ENCODE results near the gene PRKN.

The PRKN gene

GRCh38 chr6:161303628-161304340 lies 1423.8 kb downstream of the PRKN start:
- H3K27me3 ChIP-seq (ENCODE audit: low read depth, low read length), result no peaks in the 10 kb centered on the region
- no peak overlapping the region for H2AFZ ChIP-seq (ENCODE audit: low read depth, low read length)
- no peak overlapping the region for H3K27ac ChIP-seq (ENCODE audit: low read length)
- no peaks in the 10 kb centered on the region for H3K36me3 ChIP-seq (replicated peaks; ENCODE audit: low read depth, low read length)
- no peaks in the 10 kb centered on the region for H3K79me2 ChIP-seq (ENCODE audit: low read length)
- TF ChIP-seq, protein P1, sequence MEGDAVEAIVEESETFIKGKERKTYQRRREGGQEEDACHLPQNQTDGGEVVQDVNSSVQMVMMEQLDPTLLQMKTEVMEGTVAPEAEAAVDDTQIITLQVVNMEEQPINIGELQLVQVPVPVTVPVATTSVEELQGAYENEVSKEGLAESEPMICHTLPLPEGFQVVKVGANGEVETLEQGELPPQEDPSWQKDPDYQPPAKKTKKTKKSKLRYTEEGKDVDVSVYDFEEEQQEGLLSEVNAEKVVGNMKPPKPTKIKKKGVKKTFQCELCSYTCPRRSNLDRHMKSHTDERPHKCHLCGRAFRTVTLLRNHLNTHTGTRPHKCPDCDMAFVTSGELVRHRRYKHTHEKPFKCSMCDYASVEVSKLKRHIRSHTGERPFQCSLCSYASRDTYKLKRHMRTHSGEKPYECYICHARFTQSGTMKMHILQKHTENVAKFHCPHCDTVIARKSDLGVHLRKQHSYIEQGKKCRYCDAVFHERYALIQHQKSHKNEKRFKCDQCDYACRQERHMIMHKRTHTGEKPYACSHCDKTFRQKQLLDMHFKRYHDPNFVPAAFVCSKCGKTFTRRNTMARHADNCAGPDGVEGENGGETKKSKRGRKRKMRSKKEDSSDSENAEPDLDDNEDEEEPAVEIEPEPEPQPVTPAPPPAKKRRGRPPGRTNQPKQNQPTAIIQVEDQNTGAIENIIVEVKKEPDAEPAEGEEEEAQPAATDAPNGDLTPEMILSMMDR (IDR thresholded peaks at IDR 0.05; ENCODE audit: low read depth, low read length), result no peak
- no peak for TF ChIP-seq EZH2phosphoT487 (IDR thresholded peaks at IDR 0.05; ENCODE audit: low read depth)
- no peak overlapping the region for H3K9ac ChIP-seq (ENCODE audit: low read length)
- H3K4me3 ChIP-seq (ENCODE audit: low read length), result no peak overlapping the region
- H3K4me2 ChIP-seq (ENCODE audit: low read length), result no peak overlapping the region
- no peaks in the 10 kb centered on the region for H4K20me1 ChIP-seq (ENCODE audit: insufficient read depth, low read length)
- H3K4me1 ChIP-seq (ENCODE audit: low read length), result no peaks in the 10 kb centered on the region
- H3K9me3 ChIP-seq (ENCODE audit: insufficient read depth, low read length), result no peaks in the 10 kb centered on the region

DNA sequence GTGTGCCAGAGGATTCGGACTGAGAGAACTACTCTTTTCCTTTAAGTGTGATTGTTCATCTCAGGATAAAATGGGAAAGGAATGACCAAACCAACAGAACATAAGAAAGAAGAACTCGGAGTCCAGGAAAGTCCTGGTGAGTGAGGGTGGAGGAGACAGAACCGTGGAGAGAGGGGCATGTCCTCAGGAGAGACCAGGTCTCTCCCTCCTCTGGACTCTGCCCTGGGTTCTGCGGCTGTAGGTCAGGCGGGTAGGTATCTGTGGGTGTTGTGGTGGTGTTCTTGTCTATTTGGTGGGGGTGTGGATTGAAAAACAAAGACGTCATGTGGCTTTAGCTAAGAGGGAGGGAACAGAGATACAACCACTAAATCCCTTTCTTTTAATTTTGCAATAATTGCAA lies 1424.6 kb downstream of the PRKN start:
- H2AFZ ChIP-seq (ENCODE audit: low read depth, low read length), result no peak overlapping the region
- no peaks in the 10 kb centered on the region for H3K36me3 ChIP-seq (replicated peaks; ENCODE audit: low read depth, low read length)
- H3K4me2 ChIP-seq (ENCODE audit: low read length), result no peak overlapping the region
- no peak for TF ChIP-seq EZH2phosphoT487 (IDR thresholded peaks at IDR 0.05; ENCODE audit: low read depth)
- TF ChIP-seq, protein P1 (IDR thresholded peaks at IDR 0.05; ENCODE audit: low read depth, low read length), result no peak
- H3K27ac ChIP-seq (ENCODE audit: low read length), result no peak overlapping the region
- H3K79me2 ChIP-seq (ENCODE audit: low read length), result no peaks in the 10 kb centered on the region
- no peaks in the 10 kb centered on the region for H3K9me3 ChIP-seq (ENCODE audit: insufficient read depth, low read length)
- H3K9ac ChIP-seq (ENCODE audit: low read length), result no peak overlapping the region
- H3K4me1 ChIP-seq (ENCODE audit: low read length), result no peaks in the 10 kb centered on the region
- no peaks in the 10 kb centered on the region for H4K20me1 ChIP-seq (ENCODE audit: insufficient read depth, low read length)
- no peaks in the 10 kb centered on the region for H3K27me3 ChIP-seq (ENCODE audit: low read depth, low read length)
- no peak overlapping the region for H3K4me3 ChIP-seq (ENCODE audit: low read length)

GRCh38 chr6:161301338-161301737 lies 1426.2 kb downstream of the PRKN start:
- Histone ChIP-seq H3K36me3 (replicated peaks; ENCODE audit: low read depth, low read length) (no peaks in the 10 kb centered on the region), H4K20me1 (ENCODE audit: insufficient read depth, low read length) (no peaks in the 10 kb centered on the region), H3K27ac (ENCODE audit: low read length) (no peak overlapping the region), H3K4me1 (ENCODE audit: low read length) (no peaks in the 10 kb centered on the region), H3K9me3 (ENCODE audit: insufficient read depth, low read length) (no peaks in the 10 kb centered on the region), H3K4me3 (ENCODE audit: low read length) (no peak overlapping the region), H3K4me2 (ENCODE audit: low read length) (no peak overlapping the region), H3K79me2 (ENCODE audit: low read length) (no peaks in the 10 kb centered on the region), H3K27me3 (ENCODE audit: low read depth, low read length) (no peaks in the 10 kb centered on the region), H2AFZ (ENCODE audit: low read depth, low read length) (no peak overlapping the region), H3K9ac (ENCODE audit: low read length) (no peak overlapping the region)
- no peak for TF ChIP-seq EZH2phosphoT487 (IDR thresholded peaks at IDR 0.05; ENCODE audit: low read depth)
- TF ChIP-seq, protein P1 (IDR thresholded peaks at IDR 0.05; ENCODE audit: low read depth, low read length), result no peak

- Histone ChIP-seq H2AFZ (ENCODE audit: low read depth, low read length) (no peak overlapping the region), H3K9me3 (ENCODE audit: insufficient read depth, low read length) (no peaks in the 10 kb centered on the region), H4K20me1 (ENCODE audit: insufficient read depth, low read length) (no peaks in the 10 kb centered on the region), H3K36me3 (replicated peaks; ENCODE audit: low read depth, low read length) (no peaks in the 10 kb centered on the region), H3K4me1 (ENCODE audit: low read length) (no peaks in the 10 kb centered on the region), H3K79me2 (ENCODE audit: low read length) (no peaks in the 10 kb centered on the region), H3K27ac (ENCODE audit: low read length) (no peak overlapping the region), H3K9ac (ENCODE audit: low read length) (no peak overlapping the region), H3K27me3 (ENCODE audit: low read depth, low read length) (no peaks in the 10 kb centered on the region), H3K4me2 (ENCODE audit: low read length) (no peak overlapping the region), H3K4me3 (ENCODE audit: low read length) (no peak overlapping the region)
- TF ChIP-seq, protein P1 (IDR thresholded peaks at IDR 0.05; ENCODE audit: low read depth, low read length), result no peak
- TF ChIP-seq EZH2phosphoT487 (IDR thresholded peaks at IDR 0.05; ENCODE audit: low read depth), result no peak
Observed at GRCh38 chr6:161300823-161301222, 1426.7 kb downstream of the PRKN start.

Measured in OCI-LY3 (cell line).